CD14-positive monocyte (primary cell): ENCODE data around the gene TTC36. TPM values are rescaled to one million over a fixed set of nuclear protein-coding genes. Genes with fewer than 3 reads are reported as not detected.

Experiments used
- DNase-seq, 3 donors: peaks; one replicate each; pipeline ENCODE4 v3.0.0-alpha.2; 2011 to 2022
- H2AFZ ChIP-seq: 2 replicates; pipeline ENCODE4 v1.6.0; 2012; ENCODE audit warnings: mild to moderate bottlenecking, low read depth, low read length, inconsistent platforms; ENCODE audit not compliant: insufficient read depth, poor library complexity, severe bottlenecking
- H3K27ac ChIP-seq, 2 donors: 1 replicate in 1 of 2; 2 replicates in 1 of 2; pipeline ENCODE4 v1.5.1; 2012 to 2013; ENCODE audit warnings: low read length in 2 of 2, control low read depth in 1 of 2, inconsistent platforms in 1 of 2, low read depth in 1 of 2, mild to moderate bottlenecking in 1 of 2
- H3K27me3 ChIP-seq, 2 donors: one replicate each; pipeline versions ENCODE4 v1.6.0 to v1.6.1; 2011 to 2013; ENCODE audit warnings: low read length in 2 of 2; ENCODE audit not compliant: control insufficient read depth in 2 of 2, insufficient read depth in 2 of 2
- H3K36me3 ChIP-seq, 2 donors: replicated peaks in 1 of 2; 1 replicate in 1 of 2; 2 replicates in 1 of 2; pipeline versions ENCODE4 v1.5.1 to v1.6.1; 2012 to 2013; ENCODE audit warnings: low read length in 2 of 2, control low read depth in 1 of 2, inconsistent platforms in 1 of 2, mild to moderate bottlenecking in 1 of 2; ENCODE audit not compliant: insufficient read depth in 2 of 2, control insufficient read depth in 1 of 2
- H3K4me1 ChIP-seq, 2 donors: 1 replicate in 1 of 2; 2 replicates in 1 of 2; pipeline versions ENCODE4 v1.5.1 to v1.6.1; 2012 to 2013; ENCODE audit warnings: low read length in 2 of 2, control low read depth in 1 of 2, inconsistent platforms in 1 of 2, mild to moderate bottlenecking in 1 of 2, moderate library complexity in 1 of 2; ENCODE audit not compliant: insufficient read depth in 2 of 2, control insufficient read depth in 1 of 2
- H3K4me2 ChIP-seq: replicated peaks from 2 replicates; pipeline ENCODE3; 2012; ENCODE audit warnings: low read length, moderate library complexity, mild to moderate bottlenecking; ENCODE audit not compliant: poor library complexity, severe bottlenecking; ENCODE audit errors: extremely low read depth
- H3K4me3 ChIP-seq, 3 experiments: fragments of 200-600 bp in 1 of 3; sonication (generic) in 1 of 3; replicated peaks in 1 of 3; 1 replicate in 2 of 3; 2 replicates in 1 of 3; pipeline ENCODE4 v1.5.1; 2011 to 2013; ENCODE audit warnings: low read length in 3 of 3, mild to moderate bottlenecking in 3 of 3, control low read depth in 2 of 3, low read depth in 2 of 3, inconsistent platforms in 1 of 3, moderate library complexity in 1 of 3
- H3K79me2 ChIP-seq: 2 replicates; pipeline ENCODE4 v1.6.0; 2012; ENCODE audit warnings: mild to moderate bottlenecking, control low read depth, inconsistent platforms, low read length, moderate library complexity; ENCODE audit not compliant: insufficient read depth
- H3K9ac ChIP-seq: 2 replicates; pipeline ENCODE4 v1.6.0; 2017; ENCODE audit warnings: low read length, mild to moderate bottlenecking; ENCODE audit not compliant: insufficient read depth, poor library complexity, severe bottlenecking
- H3K9me3 ChIP-seq, 2 donors: replicated peaks in 1 of 2; 1 replicate in 1 of 2; 2 replicates in 1 of 2; pipeline versions ENCODE4 v1.5.1 to v1.6.1; 2012 to 2013; ENCODE audit warnings: low read length in 2 of 2, control low read depth in 1 of 2; ENCODE audit not compliant: control insufficient read depth in 1 of 2, insufficient read depth in 1 of 2
- H4K20me1 ChIP-seq: 2 replicates; pipeline ENCODE4 v1.6.0; 2012; ENCODE audit warnings: mild to moderate bottlenecking, low read length, control low read depth, moderate library complexity; ENCODE audit not compliant: insufficient read depth
- H3K27ac Mint-ChIP-seq, 7 donors: one replicate each; pipeline ENCODE4 v1.8.0; 2020; ENCODE audit warnings: mild to moderate bottlenecking in 7 of 7, mixed read lengths in 7 of 7, moderate library complexity in 6 of 7, inconsistent platforms in 2 of 7
- H3K27me3 Mint-ChIP-seq, 3 donors: one replicate each; pipeline ENCODE4 v1.8.0; 2021 to 2022; ENCODE audit warnings: low read depth in 3 of 3, mild to moderate bottlenecking in 3 of 3, mixed read lengths in 3 of 3, moderate library complexity in 3 of 3, inconsistent platforms in 1 of 3
- H3K36me3 Mint-ChIP-seq, 2 donors: one replicate each; pipeline ENCODE4 v1.8.0; 2020; ENCODE audit warnings: mixed read lengths in 2 of 2, inconsistent platforms in 1 of 2, mild to moderate bottlenecking in 1 of 2
- H3K4me1 Mint-ChIP-seq: one replicate; pipeline ENCODE4 v1.8.0; 2020; ENCODE audit warnings: mild to moderate bottlenecking, mixed read lengths
- H3K4me3 Mint-ChIP-seq, 2 donors: one replicate each; pipeline ENCODE4 v1.8.0; 2020; ENCODE audit warnings: mild to moderate bottlenecking in 2 of 2, mixed read lengths in 2 of 2, moderate library complexity in 1 of 2
- H3K9me3 Mint-ChIP-seq, 7 donors: one replicate each; pipeline ENCODE4 v1.8.0; 2020 to 2022; ENCODE audit warnings: mixed read lengths in 7 of 7, mild to moderate bottlenecking in 6 of 7, moderate library complexity in 6 of 7, inconsistent platforms in 2 of 7
- WGBS: methylation state at CpG from one replicate; pipeline ENCODE4 v1.1.5; 2013; ENCODE audit warnings: missing lambda C conversion rate; ENCODE audit not compliant: insufficient coverage; 5-methylcytosine and 5-hydroxymethylcytosine counted together
- intact Hi-C, 2 donors: fragments of 100-400 bp; cut with micrococcal nuclease; formaldehyde crosslinking; loops; one replicate each; pipeline versions ENCODE4 v1.15.0 to v1.15.1; 2023
- polyA plus RNA-seq, 3 donors: library from polyadenylated mRNA; depleted of rRNA in 1 of 3; unstranded in 2 of 3; stranded (reverse) in 1 of 3; fragments of 300-500 nt in 2 of 3; fragments of >200 nt in 1 of 3; fragmentation: Illumina TruSeq in 2 of 3; gene quantifications; 1 replicate in 2 of 3; 2 replicates in 1 of 3; pipeline ENCODE4 v1.2.3, GENCODE V29; 2012 to 2021
- TF ChIP-seq, protein P1 (sequence below): fragments of 200-600 bp; IDR thresholded peaks from one replicate; pipeline ENCODE4 v1.8.0; 2022; ENCODE audit warnings: antibody characterized with exemption, mild to moderate bottlenecking

TTC36 gene
- polyA plus RNA-seq, 3 donors = not detected

DNA sequence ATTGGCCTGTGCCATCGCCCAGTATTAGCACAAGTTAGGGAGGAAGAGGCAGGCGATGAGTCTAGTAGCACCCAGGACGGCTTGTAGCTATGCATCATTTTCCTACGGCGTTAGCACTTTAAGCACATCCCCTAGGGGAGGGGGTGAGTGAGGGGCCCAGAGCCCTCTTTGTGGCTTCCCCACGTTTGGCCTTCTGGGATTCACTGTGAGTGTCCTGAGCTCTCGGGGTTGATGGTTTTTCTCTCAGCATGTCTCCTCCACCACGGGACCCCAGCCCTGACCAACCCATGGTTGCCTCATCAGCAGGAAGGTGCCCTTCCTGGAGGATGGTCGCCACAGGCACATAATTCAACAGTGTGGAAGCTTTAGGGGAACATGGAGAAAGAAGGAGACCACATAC, 8.0 kb downstream of the TTC36 start:
- peaks cover 7% of the 10 kb centered on the region for H3K4me1 Mint-ChIP-seq
- no peaks in the 10 kb centered on the region for H3K36me3 ChIP-seq
- peaks cover 0 to 2% of the 10 kb centered on the region in 2 donors for H3K36me3 Mint-ChIP-seq
- no peak overlapping the region for H3K4me3 Mint-ChIP-seq
- no peak overlapping the region for H2AFZ ChIP-seq
- H3K27ac Mint-ChIP-seq = no peak overlapping the region
- H3K4me2 ChIP-seq = no peak overlapping the region
- intact Hi-C loops = no loop called here
- no peak for DNase-seq
- H3K27me3 ChIP-seq = peaks cover 1 to 9% of the 10 kb centered on the region in 2 donors
- no peaks in the 10 kb centered on the region for H3K79me2 ChIP-seq
- H3K4me3 ChIP-seq = no peak overlapping the region
- H3K9me3 Mint-ChIP-seq = peaks cover 0 to 2% (median 0%) of the 10 kb centered on the region in 7 donors
- H3K9me3 ChIP-seq = no peaks in the 10 kb centered on the region
- TF ChIP-seq, protein P1, sequence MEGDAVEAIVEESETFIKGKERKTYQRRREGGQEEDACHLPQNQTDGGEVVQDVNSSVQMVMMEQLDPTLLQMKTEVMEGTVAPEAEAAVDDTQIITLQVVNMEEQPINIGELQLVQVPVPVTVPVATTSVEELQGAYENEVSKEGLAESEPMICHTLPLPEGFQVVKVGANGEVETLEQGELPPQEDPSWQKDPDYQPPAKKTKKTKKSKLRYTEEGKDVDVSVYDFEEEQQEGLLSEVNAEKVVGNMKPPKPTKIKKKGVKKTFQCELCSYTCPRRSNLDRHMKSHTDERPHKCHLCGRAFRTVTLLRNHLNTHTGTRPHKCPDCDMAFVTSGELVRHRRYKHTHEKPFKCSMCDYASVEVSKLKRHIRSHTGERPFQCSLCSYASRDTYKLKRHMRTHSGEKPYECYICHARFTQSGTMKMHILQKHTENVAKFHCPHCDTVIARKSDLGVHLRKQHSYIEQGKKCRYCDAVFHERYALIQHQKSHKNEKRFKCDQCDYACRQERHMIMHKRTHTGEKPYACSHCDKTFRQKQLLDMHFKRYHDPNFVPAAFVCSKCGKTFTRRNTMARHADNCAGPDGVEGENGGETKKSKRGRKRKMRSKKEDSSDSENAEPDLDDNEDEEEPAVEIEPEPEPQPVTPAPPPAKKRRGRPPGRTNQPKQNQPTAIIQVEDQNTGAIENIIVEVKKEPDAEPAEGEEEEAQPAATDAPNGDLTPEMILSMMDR = no peak
- H4K20me1 ChIP-seq = no peaks in the 10 kb centered on the region
- WGBS = 100% methylated on average over 1 of the region's 9 CpGs
- peaks cover 7 to 14% of the 10 kb centered on the region in 2 donors for H3K4me1 ChIP-seq
- H3K27ac ChIP-seq = no peak overlapping the region
- peaks cover 8 to 19% (median 16%) of the 10 kb centered on the region in 3 donors for H3K27me3 Mint-ChIP-seq
- H3K9ac ChIP-seq = no peak overlapping the region

DNA sequence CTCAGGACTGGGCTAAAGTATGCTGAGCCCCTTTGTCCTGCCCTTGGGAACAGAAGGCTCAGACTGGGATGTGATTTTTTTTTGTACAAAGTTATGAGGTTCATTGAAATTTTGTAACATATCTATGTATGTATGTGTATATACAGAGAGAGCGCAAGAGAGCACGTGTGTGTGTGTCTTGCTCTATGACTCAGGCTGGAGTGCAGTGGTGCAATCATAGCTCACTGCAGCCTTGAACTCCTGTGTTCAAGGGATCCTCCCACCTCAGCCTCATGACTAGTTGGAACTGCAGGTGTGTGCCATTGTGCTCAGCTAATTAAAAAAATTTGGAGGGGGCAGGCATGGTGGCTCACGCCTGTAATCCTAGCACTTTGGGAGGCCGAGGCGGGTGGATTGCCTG, 9.5 kb downstream of the TTC36 start:
- H3K79me2 ChIP-seq = no peaks in the 10 kb centered on the region
- no peak overlapping the region for H3K27ac ChIP-seq
- Mint-ChIP-seq H3K27ac (no peak overlapping the region), H3K36me3 (peaks cover 0 to 4% of the 10 kb centered on the region in 2 donors), H3K27me3 (peaks cover under 1 to 7% (median 5%) of the 10 kb centered on the region in 3 donors), H3K9me3 (no peaks in the 10 kb centered on the region), H3K4me1 (peaks cover 1% of the 10 kb centered on the region), H3K4me3 (no peak overlapping the region)
- H3K4me3 ChIP-seq = no peak overlapping the region
- no peaks in the 10 kb centered on the region for H3K36me3 ChIP-seq
- TF ChIP-seq, protein P1 = no peak
- DNase-seq = no peak
- no peak overlapping the region for H2AFZ ChIP-seq
- intact Hi-C loops = no loop called here
- 100% methylated on average over 2 of the region's 5 CpGs for WGBS
- H3K4me1 ChIP-seq = no peaks in the 10 kb centered on the region
- H3K4me2 ChIP-seq = no peak overlapping the region
- H4K20me1 ChIP-seq = no peaks in the 10 kb centered on the region
- no peaks in the 10 kb centered on the region for H3K9me3 ChIP-seq
- peaks cover 0 to under 1% of the 10 kb centered on the region in 2 donors for H3K27me3 ChIP-seq
- no peak overlapping the region for H3K9ac ChIP-seq
